Psoas muscle (tissue), 8 donors: ENCODE data around the gene SYNGR2. TPM values are rescaled to one million over a fixed set of nuclear protein-coding genes. Genes with fewer than 3 reads are reported as not detected.

Experiments used
- ATAC-seq, 4 donors: fragments of 200-7000 bp; cut with Tn5 transposase; one replicate each; pipeline ENCODE4 v1.9.1; 2020; ENCODE audit warnings: moderate library complexity in 3 of 4, mild to moderate bottlenecking in 2 of 4
- DNase-seq, 2 donors: peaks; one replicate each; pipeline ENCODE4 v3.0.0-alpha.2; 2020
- H3K27ac ChIP-seq: fragments of 200-600 bp; one replicate; pipeline ENCODE4 v1.8.0; 2022
- H3K27me3 ChIP-seq, 3 donors: fragments of 200-600 bp in 1 of 3; one replicate each; pipeline versions ENCODE4 v1.6.1 to v1.8.0; 2013 to 2022; ENCODE audit warnings: low read length in 2 of 3, mild to moderate bottlenecking in 2 of 3, moderate library complexity in 1 of 3; ENCODE audit not compliant: insufficient read depth in 3 of 3
- H3K36me3 ChIP-seq, 2 donors: fragments of 200-600 bp in 1 of 2; one replicate each; pipeline versions ENCODE4 v1.6.1 to v1.8.0; 2013 to 2022; ENCODE audit warnings: low read depth in 1 of 2, mild to moderate bottlenecking in 1 of 2, moderate library complexity in 1 of 2; ENCODE audit not compliant: insufficient read depth in 1 of 2
- H3K4me1 ChIP-seq: fragments of 200-600 bp; one replicate; pipeline ENCODE4 v1.8.0; 2022
- H3K4me3 ChIP-seq: fragments of 200-600 bp; one replicate; pipeline ENCODE4 v1.8.0; 2022; ENCODE audit warnings: mild to moderate bottlenecking
- H3K9me3 ChIP-seq: fragments of 200-600 bp; one replicate; pipeline ENCODE4 v1.8.0; 2022
- CTCF ChIP-seq: fragments of 200-600 bp; IDR thresholded peaks from one replicate; pipeline ENCODE4 v1.8.0; 2022; ENCODE audit warnings: antibody characterized with exemption
- WGBS, 3 donors: extraction: QIAGEN DNeasy Blood & Tissue Kit; methylation state at CpG; one replicate each; pipeline versions ENCODE4 v1.1.6 to v1.1.7; 2013; 5-methylcytosine and 5-hydroxymethylcytosine counted together
- intact Hi-C, 2 donors: fragments of 100-400 bp; cut with DNase I; formaldehyde crosslinking; loops; one replicate each; pipeline versions ENCODE4 v1.11.0 to v1.14.2; 2022
- polyA plus RNA-seq, 3 donors: library from polyadenylated mRNA; stranded (reverse); fragments of 200-250 nt; gene quantifications; one replicate each; pipeline ENCODE4 v1.2.3, GENCODE V29; 2013
- total RNA-seq, 4 donors: library from RNA; stranded (reverse); fragmentation: NEBNext Ultra II Directional in 2 of 4; extraction: Animal tissue kit (Norgen Biotek cat#: 25700) in 2 of 4; gene quantifications; one replicate each; pipeline versions ENCODE4 v1.2.1 to v1.2.4, GENCODE V29; 2021 to 2023
- donor health status: healthy with polysubstance abuse.
- donor health status: DM: no; HTN: no; CAD: no; lungs with moderate emphysema.
- donor health status: Bipolar disorder and iron deficiency.
- donor health status: healthy.
- donor health status: DM: yes; HTN: yes; CAD: no.
- donor health status: DM: no; HTN: no; CAD: no.
- donor health status: DM: no; HTN: no; CAD: no.
- donor health status: DM: yes; HTN: yes; CAD: no.

The SYNGR2 gene
- total and polyA plus RNA-seq, 7 donors, result 61.7 to 313 (median 181) TPM

- H3K9me3 ChIP-seq, result no peaks in the 10 kb centered on the region
- peaks cover 27% of the 10 kb centered on the region for H3K4me1 ChIP-seq
- no peaks in the 10 kb centered on the region for H3K27me3 ChIP-seq
- peak overlapping the region; percentile 41 for H3K27ac ChIP-seq
- H3K36me3 ChIP-seq, result no peaks in the 10 kb centered on the region
- TF ChIP-seq CTCF, result no peak
- DNase-seq (peak; percentile 90 to 95), ATAC-seq (peak; percentile 92 to 94 (median 92))
- peak overlapping the region; percentile 54 for H3K4me3 ChIP-seq
- WGBS, 3 donors, result 25 to 30% (median 30%) methylated on average over 44 to 58 of the region's 58 CpGs
- intact Hi-C loops, result loop anchor here in 1 of 2 donors (5.0 kb wide), 1 partner anchor 42 kb away; no protein-coding TSS in a partner anchor
Observed at GRCh38 chr17:78140169-78141051, 28.0 kb upstream of the SYNGR2 start.

- intact Hi-C loops, result loop anchor here in 1 of 2 donors (5.0 kb wide), 1 partner anchor 41 kb away; no protein-coding TSS in a partner anchor
- DNase-seq (no peak), ATAC-seq (no peak)
- no peaks in the 10 kb centered on the region for H3K27me3 ChIP-seq
- TF ChIP-seq CTCF, result no peak
- no peak overlapping the region for H3K4me3 ChIP-seq
- H3K36me3 ChIP-seq, result no peaks in the 10 kb centered on the region
- 87 to 89% (median 88%) methylated on average over 19 to 20 of the region's 20 CpGs for WGBS, 3 donors
- no peak overlapping the region for H3K27ac ChIP-seq
- peaks cover 27% of the 10 kb centered on the region for H3K4me1 ChIP-seq
- H3K9me3 ChIP-seq, result no peaks in the 10 kb centered on the region
Observed at GRCh38 chr17:78141437-78142118, 26.8 kb upstream of the SYNGR2 start.

GRCh38 chr17:78142119-78142861 lies 26.1 kb upstream of the SYNGR2 start:
- no peak for DNase-seq
- TF ChIP-seq CTCF, result no peak
- no peak for ATAC-seq
- Histone ChIP-seq H3K36me3 (no peaks in the 10 kb centered on the region), H3K27me3 (no peaks in the 10 kb centered on the region), H3K9me3 (no peaks in the 10 kb centered on the region), H3K27ac (no peak overlapping the region), H3K4me1 (peaks cover 27% of the 10 kb centered on the region), H3K4me3 (no peak overlapping the region)
- intact Hi-C loops, result loop anchor here in 1 of 2 donors (5.0 kb wide), 1 partner anchor 40 kb away; no protein-coding TSS in a partner anchor
- WGBS, 3 donors, result 74 to 81% (median 80%) methylated on average over 16 of the region's 16 CpGs

- no peak for DNase-seq
- H3K27ac ChIP-seq, result peak overlapping the region; percentile 30
Observed at GRCh38 chr17:78143214-78144146, 24.9 kb upstream of the SYNGR2 start.

More at GRCh38 chr17:78143214-78144146, 24.9 kb upstream of the SYNGR2 start:
- ATAC-seq, result no peak
- Histone ChIP-seq H3K4me3 (no peak overlapping the region), H3K9me3 (no peaks in the 10 kb centered on the region), H3K27me3 (no peaks in the 10 kb centered on the region), H3K36me3 (no peaks in the 10 kb centered on the region), H3K4me1 (peaks cover 27% of the 10 kb centered on the region)
- intact Hi-C loops, result loop anchor here in 1 of 2 donors (5.0 kb wide), 1 partner anchor 39 kb away; no protein-coding TSS in a partner anchor
- no peak for TF ChIP-seq CTCF
- WGBS, 3 donors, result 92 to 95% (median 94%) methylated on average over 21 of the region's 21 CpGs
